HT-29 (cell line): ENCODE measurements around the gene TBC1D14. TPM values are rescaled to one million over a fixed set of nuclear protein-coding genes. Genes with fewer than 3 reads are reported as not detected.
"Not testable (repeated sequence)": the region's sequence is repeated elsewhere in the genome, so short reads cannot be mapped to it uniquely, and the experiment has no call there.

Experiments
- DNase-seq: peaks from one replicate; pipeline ENCODE4 v3.0.0-alpha.2; 2015; ENCODE audit warnings: low spot score
- total RNA-seq: library from RNA; depleted of rRNA; stranded (reverse); fragments of >200 nt; shearing (Covaris generic); gene quantifications from 2 replicates; pipeline ENCODE4 v1.2.3, GENCODE V29; 2014

Gene TBC1D14
- total RNA-seq, 1 experiment from 2014 or later, result 54.5 TPM

DNA sequence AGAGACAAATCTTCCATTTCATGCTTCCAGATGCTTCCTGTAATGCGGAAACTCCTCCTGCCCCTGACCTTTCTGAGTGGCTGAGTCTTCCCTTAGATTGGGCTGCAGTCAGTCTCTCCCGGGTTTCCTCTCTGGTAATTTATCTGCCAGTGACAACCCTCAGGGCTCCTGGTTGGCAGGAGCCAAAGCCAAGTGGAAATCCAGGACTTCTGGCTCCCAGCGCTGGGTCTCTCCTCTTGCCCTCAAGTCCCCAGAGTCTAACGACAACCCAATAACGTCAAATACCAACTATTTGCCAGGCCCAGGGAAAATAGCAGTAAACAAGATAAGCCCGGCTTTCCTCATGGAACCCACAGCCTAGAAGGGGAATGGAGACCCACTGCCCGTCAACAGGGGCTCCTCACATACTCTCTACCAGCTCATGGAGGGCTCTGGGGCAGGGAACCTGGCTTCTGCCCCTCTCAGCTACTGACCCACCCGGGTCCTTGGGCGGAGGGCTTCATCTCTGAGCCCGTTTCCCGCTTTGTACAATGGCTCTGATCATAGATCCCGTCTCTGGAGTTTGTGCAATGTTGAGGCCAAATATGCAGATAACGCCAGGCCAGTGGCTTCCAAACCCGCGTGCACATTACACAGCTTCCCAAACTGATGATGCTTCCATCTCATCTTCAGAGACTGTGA, 1.1 kb upstream of the TBC1D14 start:
- no peak for DNase-seq

- peak; percentile 28 for DNase-seq
Observed at GRCh38 chr4:6909970-6910339, 329 bp downstream of the TBC1D14 start.

DNA sequence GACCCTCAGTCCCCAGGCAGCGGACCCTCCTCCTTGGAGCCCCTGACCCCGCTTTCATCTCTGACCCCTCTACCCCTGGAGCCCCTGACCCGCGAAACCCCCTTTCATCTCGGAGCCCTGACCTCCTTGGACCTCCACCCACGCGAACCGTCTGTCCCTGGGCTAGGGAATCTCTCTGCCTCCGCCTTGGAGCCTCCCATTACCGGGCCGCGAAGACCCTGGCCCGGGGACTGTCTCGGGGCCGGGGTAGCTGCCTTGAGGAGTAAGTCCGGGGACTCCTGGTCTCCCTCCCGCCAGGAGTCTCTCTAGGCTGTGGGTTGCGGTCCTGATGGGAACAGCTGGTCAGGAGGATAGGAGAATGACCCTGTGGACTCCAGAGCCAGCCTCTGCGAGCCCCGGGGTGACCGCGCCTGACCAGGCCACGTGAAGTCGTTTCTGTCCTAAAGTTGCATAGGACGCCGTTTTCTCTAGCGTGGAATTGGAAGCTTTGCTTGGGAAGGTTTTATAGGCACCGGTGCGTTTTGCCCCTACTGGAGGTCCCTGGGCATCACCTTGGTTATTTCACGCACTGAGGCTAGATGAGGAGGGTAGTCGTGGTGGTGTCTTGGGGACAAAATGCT, 824 bp downstream of the TBC1D14 start:
- DNase-seq, result peak; percentile 62

DNA sequence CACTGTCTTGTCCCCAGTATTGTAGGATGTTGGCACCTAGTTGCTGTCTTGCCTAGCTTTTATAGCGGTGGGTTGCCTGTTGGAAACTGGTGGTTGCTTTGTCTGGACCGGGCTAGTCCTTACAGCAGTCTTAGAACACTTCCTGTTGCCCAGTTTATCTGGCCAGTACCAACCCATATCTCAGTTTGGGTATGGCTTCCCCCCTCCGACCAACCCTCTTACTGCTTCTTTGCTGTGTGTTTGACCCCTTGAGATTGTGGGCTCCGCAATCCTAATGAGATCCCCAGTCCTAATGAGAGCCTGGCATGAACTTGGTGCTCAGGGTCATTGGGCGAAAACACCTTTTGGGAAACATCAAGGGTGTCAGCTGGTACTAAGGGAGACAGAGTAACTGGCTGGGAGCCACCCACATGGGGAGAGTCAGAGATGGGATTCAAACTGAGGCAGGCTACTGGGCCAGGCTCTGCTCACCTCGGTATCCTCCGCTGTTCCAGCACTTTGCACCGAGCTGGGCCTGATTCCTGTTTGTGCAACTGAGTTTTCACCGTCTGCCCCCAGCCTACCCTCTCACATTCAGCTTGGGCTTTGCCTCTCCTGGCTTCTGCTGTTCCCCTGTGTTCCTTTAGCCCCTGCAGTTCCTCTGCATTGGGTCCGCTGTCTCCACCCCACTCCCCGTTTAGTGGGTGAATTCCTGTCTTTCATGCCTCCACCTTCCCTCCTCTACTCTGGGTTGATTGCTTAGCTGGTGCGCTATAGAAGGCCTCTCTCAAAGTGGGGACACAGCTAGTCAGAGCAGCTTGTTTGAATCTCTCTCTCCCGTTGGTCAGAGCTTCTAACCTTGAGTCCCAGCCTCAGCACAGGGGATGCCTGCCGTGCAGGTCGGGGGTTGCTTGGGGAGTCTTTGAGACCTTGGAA, 1.6 kb downstream of the TBC1D14 start:
- no peak for DNase-seq

GRCh38 chr4:6911917-6912316, 2.3 kb downstream of the TBC1D14 start:
- not testable (repeated sequence) for DNase-seq

GRCh38 chr4:6912441-6912840, 2.8 kb downstream of the TBC1D14 start:
- no peak for DNase-seq

- DNase-seq, result no peak
Observed at GRCh38 chr4:6913350-6913905, 3.8 kb downstream of the TBC1D14 start.

- DNase-seq, result no peak
Observed at GRCh38 chr4:6914448-6914847, 4.8 kb downstream of the TBC1D14 start.

- no peak for DNase-seq
Observed at GRCh38 chr4:6915041-6916005, 5.7 kb downstream of the TBC1D14 start.

DNA sequence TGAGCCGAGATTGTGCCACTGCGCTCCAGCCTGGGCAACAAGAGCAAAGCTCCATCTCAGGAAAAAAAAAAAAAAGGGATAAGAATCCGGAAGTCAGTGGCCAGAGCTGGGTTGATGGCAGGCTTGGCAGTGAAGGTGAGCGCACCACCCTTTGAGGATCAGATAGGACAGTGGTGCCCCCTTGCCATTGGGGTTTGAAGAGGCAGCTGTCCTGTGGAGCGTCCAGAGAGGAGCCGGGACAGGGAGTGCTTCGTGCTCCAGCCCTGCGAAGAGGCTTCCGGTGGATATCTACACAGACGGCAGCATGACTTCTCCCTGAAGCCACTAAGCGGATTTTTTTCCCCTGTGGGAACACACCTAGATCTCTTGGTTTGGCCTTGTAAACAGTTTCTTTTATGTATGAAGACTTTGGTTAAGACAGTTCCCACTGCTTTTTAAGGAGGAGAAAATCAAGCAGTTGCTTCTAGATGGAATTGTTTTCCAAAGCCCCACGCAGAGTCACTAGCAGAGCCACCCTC, 6.5 kb downstream of the TBC1D14 start:
- peak; percentile 59 for DNase-seq

DNA sequence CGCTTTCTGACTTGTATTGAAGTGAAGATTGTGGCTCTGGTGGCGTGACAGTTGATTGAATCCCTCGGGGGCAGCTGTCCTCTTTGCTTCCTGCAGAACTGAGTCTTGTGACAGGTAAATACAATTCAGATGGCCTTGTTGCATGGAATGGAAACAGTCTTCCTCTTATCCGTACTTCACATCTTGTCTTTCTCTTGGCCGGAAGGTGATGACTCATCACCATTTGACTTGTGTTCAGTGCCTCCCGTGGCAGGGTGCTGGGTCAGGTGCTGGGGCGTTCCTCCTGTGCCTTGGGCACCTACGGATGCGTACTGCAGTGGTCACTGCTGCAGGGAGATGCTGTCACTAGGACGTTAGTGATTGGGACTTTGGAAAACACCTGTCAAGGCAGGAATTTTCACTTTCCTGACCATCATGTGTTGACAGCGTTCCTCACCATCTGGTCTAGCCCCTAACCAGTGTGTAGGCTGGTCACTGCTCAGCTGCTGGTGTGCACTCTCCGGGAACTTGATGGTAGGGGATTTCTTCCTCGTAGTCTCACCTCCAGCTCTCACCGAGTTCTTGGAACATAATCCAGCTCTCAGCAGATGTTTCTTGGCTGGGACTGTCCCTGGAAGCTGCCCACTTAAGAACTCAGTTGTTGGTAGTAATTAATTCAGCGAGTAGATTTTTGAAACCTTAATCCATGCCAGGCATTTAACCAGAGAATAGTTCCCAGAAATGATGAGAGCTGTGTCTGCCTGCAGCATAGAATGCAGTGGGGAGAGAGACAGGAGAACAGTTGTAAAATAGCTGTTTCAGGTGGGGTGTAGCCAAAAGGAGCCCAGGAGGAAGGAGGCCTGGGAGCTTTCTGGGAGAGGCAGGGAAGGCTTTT, 7.2 kb downstream of the TBC1D14 start:
- peak; percentile 72 for DNase-seq

GRCh38 chr4:6917461-6918271, 8.0 kb downstream of the TBC1D14 start:
- DNase-seq, result peak; percentile 95

GRCh38 chr4:6918338-6918737, 8.7 kb downstream of the TBC1D14 start:
- no peak for DNase-seq

GRCh38 chr4:6920171-6920570, 10.5 kb downstream of the TBC1D14 start:
- no peak for DNase-seq

- DNase-seq, result no peak
Observed at GRCh38 chr4:6923507-6923906, 13.9 kb downstream of the TBC1D14 start.

DNA sequence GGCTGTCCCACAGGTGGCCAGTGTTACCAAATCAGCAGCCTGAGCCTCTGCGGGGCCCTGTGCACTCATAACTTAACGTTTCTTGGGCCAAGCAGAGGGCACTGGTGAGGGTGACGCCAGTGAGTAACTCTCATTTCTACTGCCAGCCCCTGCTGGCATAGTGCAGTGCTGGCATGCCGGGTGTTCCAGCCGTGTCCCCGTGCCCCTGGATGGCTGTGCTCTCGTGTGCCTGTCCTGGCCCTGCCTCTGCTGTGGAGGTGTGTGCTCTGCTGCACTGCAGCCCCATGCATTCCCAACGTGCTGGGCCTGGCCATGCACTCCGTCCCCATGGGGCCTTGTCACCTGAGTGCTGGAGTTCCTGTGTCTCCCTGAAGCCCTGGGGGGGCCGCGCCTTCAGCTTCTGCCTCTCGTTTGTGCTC, 14.7 kb downstream of the TBC1D14 start:
- DNase-seq, result no peak

GRCh38 chr4:6925357-6925836, 15.8 kb downstream of the TBC1D14 start:
- no peak for DNase-seq

DNA sequence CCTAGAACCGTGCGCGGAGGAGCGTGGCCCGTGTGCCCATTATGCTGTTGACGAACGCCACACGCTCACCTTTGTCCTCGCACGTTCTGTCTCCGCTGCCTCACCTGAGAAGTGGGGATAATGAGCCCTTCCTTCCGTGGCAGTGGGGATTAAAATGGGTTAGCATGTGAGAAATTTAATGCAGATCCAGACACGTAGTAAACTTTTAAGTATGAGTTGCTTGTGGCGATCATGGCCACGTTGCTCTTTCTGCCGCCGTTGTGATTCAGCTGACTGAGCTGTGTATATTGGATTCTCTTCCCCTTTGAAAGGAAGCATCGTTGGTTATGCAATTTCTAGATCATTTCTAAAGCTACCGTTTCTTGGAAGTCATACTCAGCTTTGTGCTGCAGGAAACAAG, 16.5 kb downstream of the TBC1D14 start:
- DNase-seq, result no peak
